Measurements from ENCODE around the gene STXBP2.

- TF ChIP-seq TAF1 (IDR thresholded peaks at IDR 0.05; ENCODE audit: borderline replicate concordance, low read depth, low read length), result no peak
- TF ChIP-seq POLR2AphosphoS5 (IDR thresholded peaks at IDR 0.05; ENCODE audit: low read depth, low read length), result no peak
- TF ChIP-seq POLR2A (IDR thresholded peaks at IDR 0.05; ENCODE audit: low read depth, low read length), result no peak
These were observed 6.1 kb downstream of the STXBP2 start for GRCh38 chr19:7643031-7643415.
